GM19023 (cell line): ENCODE results near the gene MYL10.

Source experiments
- ATAC-seq: cut with Tn5 transposase; IDR thresholded peaks from one replicate; pipeline ENCODE4 v1.9.1; 2021; ENCODE audit warnings: mild to moderate bottlenecking, moderate library complexity; ENCODE audit not compliant: unreplicated experiment

MYL10 gene

GRCh38 chr7:101578552-101578951 lies 50.5 kb downstream of the MYL10 start:
- ATAC-seq: no peak

GRCh38 chr7:101576998-101577397 lies 52.1 kb downstream of the MYL10 start:
- ATAC-seq: no peak

- no peak for ATAC-seq
These were observed 53.4 kb downstream of the MYL10 start for GRCh38 chr7:101575721-101576120.

GRCh38 chr7:101575168-101575567 lies 53.9 kb downstream of the MYL10 start:
- no peak for ATAC-seq

- no peak for ATAC-seq
These were observed 56.9 kb downstream of the MYL10 start for GRCh38 chr7:101572156-101572555.

- ATAC-seq: no peak
These were observed 61.9 kb downstream of the MYL10 start for GRCh38 chr7:101567230-101567629.

- ATAC-seq: no peak
These were observed 63.4 kb downstream of the MYL10 start for GRCh38 chr7:101565601-101566209.

GRCh38 chr7:101564778-101565211 lies 64.3 kb downstream of the MYL10 start:
- no peak for ATAC-seq

- ATAC-seq: no peak
These were observed 64.9 kb downstream of the MYL10 start for GRCh38 chr7:101563943-101564777.
